PC-9 (cell line): ENCODE results near the gene ALAD. TPM values are rescaled to one million over a fixed set of nuclear protein-coding genes. Genes with fewer than 3 reads are reported as not detected.
A peak's percentile ranks its signal among the peaks of the same experiment; 100 is the strongest.

Experiments used
- BruUV-seq: library from RNA; stranded (reverse); fragments of 400-500 nt; replicated peaks from 2 replicates; lab custom pipeline; 2021; lab: Mats Ljungman, UMichigan
- CTCF ChIA-PET: fragments of 300-600 bp; sonication (Branson Sonifier 250); formaldehyde crosslinking; loops from one replicate; lab custom pipeline; 2022; ENCODE audit warnings: antibody characterized with exemption; lab: Charles Lee
- POLR2A ChIA-PET: fragments of 300-600 bp; sonication (Branson Sonifier 250); formaldehyde crosslinking; loops from one replicate; lab custom pipeline; 2022; ENCODE audit warnings: antibody characterized with exemption; ENCODE audit not compliant: unreplicated experiment; lab: Charles Lee
- DNase-seq, 2 experiments: peaks; one replicate each; pipeline versions ENCODE4 v3.0.0 to v3.0.0-alpha.2; 2015 to 2022; ENCODE audit warnings: mixed read lengths in 1 of 2
- H2AFZ ChIP-seq: fragments of 200-600 bp; sonication (generic); 2 replicates; pipeline ENCODE4 v1.8.1; 2017; ENCODE audit warnings: antibody characterized with exemption
- H3F3A ChIP-seq: fragments of 200-600 bp; sonication (generic); 2 replicates; pipeline ENCODE4 v1.8.1; 2017; ENCODE audit warnings: antibody characterized with exemption, mild to moderate bottlenecking, low read depth; ENCODE audit not compliant: insufficient read depth
- H3K27ac ChIP-seq: fragments of 200-600 bp; sonication (generic); 2 replicates; pipeline ENCODE4 v1.6.1; 2016; ENCODE audit warnings: mixed run types
- H3K27me3 ChIP-seq: fragments of 200-600 bp; sonication (generic); 2 replicates; pipeline ENCODE4 v1.6.1; 2016; ENCODE audit warnings: low read depth, mixed run types; ENCODE audit not compliant: insufficient read depth
- H3K36me3 ChIP-seq: fragments of 200-600 bp; sonication (generic); 2 replicates; pipeline ENCODE4 v1.6.1; 2016; ENCODE audit warnings: low read depth, mixed run types
- H3K4me1 ChIP-seq: fragments of 200-600 bp; sonication (generic); replicated peaks from 2 replicates; pipeline ENCODE4 v1.6.1; 2016; ENCODE audit warnings: mixed run types; ENCODE audit not compliant: insufficient read depth
- H3K4me2 ChIP-seq: fragments of 200-600 bp; sonication (generic); 2 replicates; pipeline ENCODE4 v1.6.1; 2017; ENCODE audit warnings: mixed run types
- H3K4me3 ChIP-seq: fragments of 200-600 bp; sonication (generic); 2 replicates; pipeline ENCODE4 v1.6.1; 2016; ENCODE audit warnings: mixed run types
- H3K79me2 ChIP-seq: fragments of 200-600 bp; sonication (generic); 2 replicates; pipeline ENCODE4 v1.6.1; 2017; ENCODE audit warnings: low read depth, mixed run types
- H3K9me2 ChIP-seq: fragments of 200-600 bp; sonication (generic); 2 replicates; pipeline ENCODE4 v1.8.1; 2017; ENCODE audit warnings: mild to moderate bottlenecking; ENCODE audit not compliant: insufficient read depth
- H3K9me3 ChIP-seq: fragments of 200-600 bp; sonication (generic); 2 replicates; pipeline ENCODE4 v1.8.1; 2016; ENCODE audit warnings: low read depth; ENCODE audit not compliant: insufficient read depth
- H4K20me1 ChIP-seq: fragments of 200-600 bp; sonication (generic); 2 replicates; pipeline ENCODE4 v1.8.1; 2017; ENCODE audit not compliant: insufficient read depth
- CTCF ChIP-seq: fragments of 200-600 bp; sonication (generic); conservative IDR thresholded peaks from 2 replicates; pipeline ENCODE4 v1.6.1; 2017; ENCODE audit warnings: mixed run types, antibody characterized with exemption, mild to moderate bottlenecking, moderate library complexity
- EZH2 ChIP-seq: fragments of 200-600 bp; sonication (generic); IDR thresholded peaks from 2 replicates; pipeline ENCODE4 v1.8.0; 2017; ENCODE audit warnings: antibody characterized with exemption, low read depth
- intact Hi-C: fragments of 100-400 bp; cut with micrococcal nuclease; formaldehyde crosslinking; loops from one replicate; pipeline ENCODE4 v1.10.0; 2022; ENCODE audit not compliant: unreplicated experiment
- total RNA-seq: library from RNA; stranded (reverse); gene quantifications from 2 replicates; pipeline ENCODE4 v1.2.3, GENCODE V29; 2021

Gene ALAD
- total RNA-seq, 1 experiment from 2014 or later = 42.7 TPM

DNA sequence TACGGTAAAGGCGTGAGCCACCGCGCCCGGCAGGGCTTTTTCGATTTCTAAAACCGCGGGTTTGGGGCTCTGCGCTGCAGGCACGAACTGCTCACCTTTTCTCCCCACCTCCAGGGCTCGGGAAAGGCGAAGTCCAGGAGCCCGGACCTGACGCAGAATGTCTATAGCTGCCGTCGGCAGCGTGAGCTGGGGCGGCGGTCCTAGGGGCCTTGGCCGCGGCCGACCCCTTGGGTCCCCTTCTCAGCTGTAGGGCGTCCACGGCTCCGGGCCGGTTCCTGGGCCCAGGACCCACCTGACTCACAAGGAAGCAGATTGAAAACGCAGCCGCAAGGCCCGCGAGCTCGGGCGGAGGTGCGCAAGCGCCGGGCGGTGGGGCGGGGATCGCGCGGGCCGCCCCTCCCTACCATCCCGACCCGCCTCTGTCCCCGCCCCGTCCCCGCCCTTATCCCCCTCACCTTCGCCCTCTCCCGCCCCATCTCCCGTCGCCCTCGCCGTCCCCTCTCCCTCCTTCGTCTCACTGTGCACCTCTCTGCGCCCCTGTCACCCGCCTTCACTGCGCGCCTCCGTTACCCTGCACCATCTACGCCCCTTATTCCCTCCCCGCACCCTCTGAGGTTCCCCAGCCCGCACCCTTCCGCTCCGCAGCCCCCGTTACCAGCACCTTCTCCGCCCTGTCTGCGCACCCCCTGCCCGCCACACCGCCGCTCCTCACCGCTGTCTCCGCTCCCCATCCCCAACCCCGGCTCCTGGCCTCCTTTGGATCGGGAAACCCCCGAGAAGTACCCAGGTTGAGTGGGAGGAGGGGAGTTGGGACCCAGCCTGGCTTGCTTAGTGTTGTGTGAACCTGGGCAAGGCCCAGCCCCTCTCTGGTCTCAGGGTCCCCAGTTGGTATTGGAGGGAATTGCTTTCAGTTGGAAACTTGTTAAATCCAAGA is 24.2 kb downstream of the ALAD start, which contains the start of gene HDHD3:
HDHD3 (minus strand) TSS at position 353 of the 934 bp plus-strand sequence. CDS start 2,632 bp downstream, outside the sequence.
- intact Hi-C loops = loop anchor here (1.0 to 2.0 kb wide), 2 partner anchors 24 to 36 kb away; partner anchors contain the start of genes ALAD and WDR31
- Histone ChIP-seq H3K27ac (peak within 1 kb of the TSS; percentile 54), H3K36me3 (peaks cover 9% of the 10 kb centered on the region; the same call in 1 of the 2 replicates), H3K9me2 (no peaks in the 10 kb centered on the region), H2AFZ (peak within 1 kb of the TSS; percentile 95), H3F3A (peaks cover 21% of the 10 kb centered on the region; the same call in 1 of the 2 replicates), H3K27me3 (no peaks in the 10 kb centered on the region), H3K4me1 (peaks cover 23% of the 10 kb centered on the region), H3K4me3 (peak within 1 kb of the TSS; percentile 76), H4K20me1 (peaks cover 8% of the 10 kb centered on the region; the same call in 1 of the 2 replicates), H3K4me2 (peak within 1 kb of the TSS; percentile 80), H3K9me3 (no peaks in the 10 kb centered on the region), H3K79me2 (peaks cover 12% of the 10 kb centered on the region)
- BruUV-seq = TSS peak; percentile 56
- ChIA-PET CTCF (interaction anchor here (0.6 to 0.7 kb wide), 2 partner anchors 30 to 33 kb away, joined by 3 to 8 read pairs; no protein-coding TSS in a partner anchor), POLR2A (interaction anchor here (0.6 to 0.7 kb wide), 3 partner anchors 10 to 882 kb away, joined by 4 to 8 read pairs (median 5); no protein-coding TSS in a partner anchor)
- TF ChIP-seq CTCF (no peak), EZH2 (no peak)
- DNase-seq = peak; percentile 74 to 78

GRCh38 chr9:113375057-113376023 is 25.7 kb downstream of the ALAD start:
- BruUV-seq = TSS peak; percentile 32
- H3K9me2 ChIP-seq = no peaks in the 10 kb centered on the region
- H4K20me1 ChIP-seq = peaks cover 8% of the 10 kb centered on the region; the same call in 1 of the 2 replicates
- peaks cover 12% of the 10 kb centered on the region for H3K79me2 ChIP-seq
- H3K4me1 ChIP-seq = peaks cover 7% of the 10 kb centered on the region
- peak overlapping the region; percentile 76 for H3K4me3 ChIP-seq
- peak overlapping the region; percentile 33 for H3K27ac ChIP-seq
- peak overlapping the region; percentile 52; the same call in 1 of the 2 replicates for H2AFZ ChIP-seq
- peaks cover 9% of the 10 kb centered on the region; the same call in 1 of the 2 replicates for H3K36me3 ChIP-seq
- no peak for TF ChIP-seq EZH2
- TF ChIP-seq CTCF = no peak
- no peaks in the 10 kb centered on the region for H3K9me3 ChIP-seq
- no peaks in the 10 kb centered on the region for H3K27me3 ChIP-seq
- intact Hi-C loops = loop anchor here (2.0 kb wide), 1 partner anchor 35 kb away; the partner anchor contains the start of gene WDR31
- ChIA-PET CTCF (interaction anchor here (0.6 to 0.7 kb wide), 2 partner anchors 26 to 65 kb away, joined by 3 to 6 read pairs; partner anchors contain the start of gene ALAD), POLR2A (interaction anchor here (0.7 kb wide), 2 partner anchors 11 to 144 kb away, joined by 3 to 8 read pairs; no protein-coding TSS in a partner anchor)
- DNase-seq = peak in 1 of 2 experiments; percentile 46
- peak overlapping the region; percentile 80 for H3K4me2 ChIP-seq
- H3F3A ChIP-seq = peaks cover 23% of the 10 kb centered on the region; the same call in 1 of the 2 replicates
